ENCODE data around the gene TMC1. TPM values are rescaled to one million over a fixed set of nuclear protein-coding genes. Genes with fewer than 3 reads are reported as not detected.
A peak's percentile ranks its signal among the peaks of the same experiment; 100 is the strongest.

TMC1 gene
- total RNA-seq, 3 donors from 2014 or later: 0.17 to 0.77 (median 0.19) TPM

GRCh38 chr9:72826996-72827949 is 305.9 kb downstream of the TMC1 start:
- peak; percentile 49 for ATAC-seq
- Histone ChIP-seq H3K4me3 (no peak overlapping the region), H3K9me3 (no peaks in the 10 kb centered on the region)

GRCh38 chr9:72827950-72828731 is 306.7 kb downstream of the TMC1 start:
- TF ChIP-seq CTCF (IDR thresholded peaks at IDR 0.05): no peak
- Histone ChIP-seq H3K36me3 (ENCODE audit: low read depth) (no peaks in the 10 kb centered on the region), H3K9me3 (no peaks in the 10 kb centered on the region), H3K4me3 (no peak overlapping the region), H3K4me1 (ENCODE audit: low read depth) (peaks cover 6% of the 10 kb centered on the region)
- intact Hi-C loops (cut with DNase I, micrococcal nuclease): loop anchor here in 1 of 2 donors (10.0 kb wide), 1 partner anchor 553 kb away; no protein-coding TSS in a partner anchor
- DNase-seq: no peak
- peak; percentile 46 for ATAC-seq

More at GRCh38 chr9:72826996-72827949, 305.9 kb downstream of the TMC1 start:
- intact Hi-C loops (cut with DNase I, micrococcal nuclease): loop anchor here in 1 of 2 donors (10.0 kb wide), 1 partner anchor 552 kb away; no protein-coding TSS in a partner anchor
- H3K4me1 ChIP-seq (ENCODE audit: low read depth): peaks cover 9% of the 10 kb centered on the region
- H3K36me3 ChIP-seq (ENCODE audit: low read depth): no peaks in the 10 kb centered on the region
- DNase-seq: no peak
- no peak for TF ChIP-seq CTCF (IDR thresholded peaks at IDR 0.05)

- intact Hi-C loops (cut with DNase I, micrococcal nuclease): no loop called here
- Histone ChIP-seq H3K9me3 (no peaks in the 10 kb centered on the region), H3K4me3 (no peak overlapping the region), H3K4me1 (ENCODE audit: low read depth) (no peaks in the 10 kb centered on the region), H3K36me3 (ENCODE audit: low read depth) (no peaks in the 10 kb centered on the region)
- DNase-seq: no peak
- no peak for ATAC-seq
- no peak for TF ChIP-seq CTCF (IDR thresholded peaks at IDR 0.05)
These were observed 313.6 kb downstream of the TMC1 start for GRCh38 chr9:72834994-72835393.

- Histone ChIP-seq H3K4me1 (ENCODE audit: low read depth) (no peaks in the 10 kb centered on the region), H3K4me3 (no peak overlapping the region), H3K36me3 (ENCODE audit: low read depth) (no peaks in the 10 kb centered on the region), H3K9me3 (no peaks in the 10 kb centered on the region)
- peak in 1 of 3 donors; percentile 28 for DNase-seq
- intact Hi-C loops (cut with DNase I, micrococcal nuclease): no loop called here
- TF ChIP-seq CTCF (IDR thresholded peaks at IDR 0.05): no peak
- ATAC-seq: peak; percentile 58
These were observed 315.4 kb downstream of the TMC1 start for GRCh38 chr9:72836790-72837189.

- intact Hi-C loops (cut with DNase I, micrococcal nuclease): no loop called here
These were observed 317.7 kb downstream of the TMC1 start for GRCh38 chr9:72839085-72839484.

More at GRCh38 chr9:72839085-72839484, 317.7 kb downstream of the TMC1 start:
- no peaks in the 10 kb centered on the region for H3K36me3 ChIP-seq (ENCODE audit: low read depth)
- no peak for ATAC-seq
- no peaks in the 10 kb centered on the region for H3K9me3 ChIP-seq
- DNase-seq: no peak
- no peak for TF ChIP-seq CTCF (IDR thresholded peaks at IDR 0.05)
- H3K4me3 ChIP-seq: no peak overlapping the region
- H3K4me1 ChIP-seq (ENCODE audit: low read depth): no peaks in the 10 kb centered on the region
